NB4 (cell line): ENCODE results near the gene XYLT1.

Source experiments
- MYC ChIP-seq: IDR thresholded peaks from 2 replicates; pipeline ENCODE4 v1.6.1; 2011; ENCODE audit warnings: low read depth, low read length
- POLR2A ChIP-seq: IDR thresholded peaks from 2 replicates; pipeline ENCODE4 v1.6.1; 2011; ENCODE audit warnings: mild to moderate bottlenecking; ENCODE audit not compliant: insufficient read length; ENCODE audit errors: extremely low read depth
- TF ChIP-seq, protein P1 (sequence below): IDR thresholded peaks from one replicate; pipeline ENCODE4 v1.5.1; 2012; ENCODE audit warnings: low read depth, low read length
- TF ChIP-seq, protein P2 (sequence below): IDR thresholded peaks from 2 replicates; pipeline ENCODE4 v1.6.1; 2011; ENCODE audit warnings: low read depth, low read length

- TF ChIP-seq, protein P1, sequence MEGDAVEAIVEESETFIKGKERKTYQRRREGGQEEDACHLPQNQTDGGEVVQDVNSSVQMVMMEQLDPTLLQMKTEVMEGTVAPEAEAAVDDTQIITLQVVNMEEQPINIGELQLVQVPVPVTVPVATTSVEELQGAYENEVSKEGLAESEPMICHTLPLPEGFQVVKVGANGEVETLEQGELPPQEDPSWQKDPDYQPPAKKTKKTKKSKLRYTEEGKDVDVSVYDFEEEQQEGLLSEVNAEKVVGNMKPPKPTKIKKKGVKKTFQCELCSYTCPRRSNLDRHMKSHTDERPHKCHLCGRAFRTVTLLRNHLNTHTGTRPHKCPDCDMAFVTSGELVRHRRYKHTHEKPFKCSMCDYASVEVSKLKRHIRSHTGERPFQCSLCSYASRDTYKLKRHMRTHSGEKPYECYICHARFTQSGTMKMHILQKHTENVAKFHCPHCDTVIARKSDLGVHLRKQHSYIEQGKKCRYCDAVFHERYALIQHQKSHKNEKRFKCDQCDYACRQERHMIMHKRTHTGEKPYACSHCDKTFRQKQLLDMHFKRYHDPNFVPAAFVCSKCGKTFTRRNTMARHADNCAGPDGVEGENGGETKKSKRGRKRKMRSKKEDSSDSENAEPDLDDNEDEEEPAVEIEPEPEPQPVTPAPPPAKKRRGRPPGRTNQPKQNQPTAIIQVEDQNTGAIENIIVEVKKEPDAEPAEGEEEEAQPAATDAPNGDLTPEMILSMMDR: no peak
- TF ChIP-seq POLR2A: no peak
- TF ChIP-seq, protein P2, sequence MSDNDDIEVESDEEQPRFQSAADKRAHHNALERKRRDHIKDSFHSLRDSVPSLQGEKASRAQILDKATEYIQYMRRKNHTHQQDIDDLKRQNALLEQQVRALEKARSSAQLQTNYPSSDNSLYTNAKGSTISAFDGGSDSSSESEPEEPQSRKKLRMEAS: no peak
- TF ChIP-seq MYC: no peak
These were observed 26.1 kb upstream of the XYLT1 start for GRCh38 chr16:17496891-17497290.
